Upper lobe of right lung (tissue), 1 donor: Measurements from ENCODE around the gene BCAR3. TPM values are rescaled to one million over a fixed set of nuclear protein-coding genes. Genes with fewer than 3 reads are reported as not detected.
A peak's percentile ranks its signal among the peaks of the same experiment; 100 is the strongest.

Source experiments
- ATAC-seq: fragments of 200-7000 bp; cut with Tn5 transposase; one replicate; pipeline ENCODE4 v1.9.1; 2020; ENCODE audit warnings: mild to moderate bottlenecking, moderate library complexity
- DNase-seq: peaks from one replicate; pipeline ENCODE4 v3.0.0-alpha.2; 2020
- H3K27ac ChIP-seq: fragments of 200-600 bp; one replicate; pipeline ENCODE4 v1.8.0; 2022
- H3K27me3 ChIP-seq: fragments of 200-600 bp; one replicate; pipeline ENCODE4 v1.8.0; 2022; ENCODE audit warnings: mild to moderate bottlenecking
- H3K36me3 ChIP-seq: fragments of 200-600 bp; one replicate; pipeline ENCODE4 v1.8.0; 2022
- H3K4me1 ChIP-seq: fragments of 200-600 bp; one replicate; pipeline ENCODE4 v1.8.0; 2022
- H3K4me3 ChIP-seq: fragments of 200-600 bp; one replicate; pipeline ENCODE4 v1.8.0; 2022; ENCODE audit warnings: mild to moderate bottlenecking
- H3K9me3 ChIP-seq: fragments of 200-600 bp; one replicate; pipeline ENCODE4 v1.8.0; 2022
- intact Hi-C: fragments of 100-400 bp; cut with DNase I; formaldehyde crosslinking; loops from one replicate; pipeline ENCODE4 v1.11.0; 2022
- long read RNA-seq: library from polyadenylated mRNA; unstranded; transcript quantifications from one replicate; pipeline ENCODE4 v2.0.0, GENCODE V29; 2021
- total RNA-seq: library from RNA; stranded (reverse); fragmentation: NEBNext Ultra II Directional; extraction: Animal tissue kit (Norgen Biotek cat#: 25700); gene quantifications from one replicate; pipeline ENCODE4 v1.2.1, GENCODE V29; 2021
- TF ChIP-seq, protein P1 (sequence below): fragments of 200-600 bp; IDR thresholded peaks from one replicate; pipeline ENCODE4 v1.8.0; 2022; ENCODE audit warnings: antibody characterized with exemption
- donor health status: DM: no; HTN: yes; CAD: no; lungs with severe emphysema.

Gene BCAR3
- 23.5 TPM for total RNA-seq
- long read RNA-seq, transcript BCAR3-201 (12 exons, 3,171 nt), result major isoform, 45 of 85 reads
- long read RNA-seq, partial matches to known transcripts, result 22 of 85 reads
- long read RNA-seq, other reads (novel, unspliced or antisense), result 16 of 85 reads

DNA sequence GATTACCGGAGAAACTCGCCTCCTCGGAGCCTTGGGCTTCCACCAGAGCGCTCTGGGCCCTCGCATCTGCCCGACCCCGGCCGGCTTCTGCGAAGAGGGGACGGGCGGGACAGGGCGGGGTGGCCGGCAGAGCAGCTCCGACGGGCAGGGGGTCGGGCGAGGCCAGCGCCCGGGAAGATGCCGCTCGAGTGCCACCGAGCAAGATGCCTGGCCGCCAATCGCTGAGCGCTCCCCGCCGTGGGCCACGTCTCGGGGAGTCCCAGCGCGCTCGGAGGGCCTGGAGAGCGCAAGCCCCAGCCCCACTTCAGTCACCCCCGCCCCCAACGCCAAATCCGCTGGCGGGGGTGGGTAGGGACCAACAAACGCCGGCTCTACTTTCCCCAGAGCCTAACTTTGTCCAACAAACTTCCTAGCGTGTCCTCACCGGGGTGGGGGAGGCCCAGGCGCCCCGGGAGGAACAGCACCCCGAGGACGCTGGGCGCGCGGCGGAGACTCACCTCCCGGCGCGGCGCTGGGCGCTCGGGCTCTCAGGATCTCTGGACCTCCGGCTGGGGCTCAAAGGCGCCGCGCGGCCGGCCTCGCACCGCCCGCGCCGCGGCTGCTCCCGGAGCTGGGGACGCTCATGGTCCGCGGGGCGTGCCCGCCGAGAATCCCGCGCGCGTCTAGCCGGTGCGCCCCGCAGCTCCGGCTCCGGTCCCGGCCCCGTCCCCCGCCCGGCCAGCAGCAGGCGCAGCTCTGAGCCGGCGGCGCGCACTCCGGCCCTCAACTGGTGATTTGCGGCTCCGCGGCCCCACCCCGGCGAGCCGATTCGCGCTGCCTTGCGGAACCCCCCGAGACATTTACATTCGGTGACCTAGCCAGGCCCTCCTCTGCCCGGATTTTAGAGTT is at the start of gene BCAR3:
TSS of gene BCAR3 (minus strand) at position 737 of the 888 bp plus-strand sequence. CDS start 6,907 bp downstream, outside the sequence.
- peaks cover 21% of the 10 kb centered on the region for H3K4me1 ChIP-seq
- TF ChIP-seq, protein P1, sequence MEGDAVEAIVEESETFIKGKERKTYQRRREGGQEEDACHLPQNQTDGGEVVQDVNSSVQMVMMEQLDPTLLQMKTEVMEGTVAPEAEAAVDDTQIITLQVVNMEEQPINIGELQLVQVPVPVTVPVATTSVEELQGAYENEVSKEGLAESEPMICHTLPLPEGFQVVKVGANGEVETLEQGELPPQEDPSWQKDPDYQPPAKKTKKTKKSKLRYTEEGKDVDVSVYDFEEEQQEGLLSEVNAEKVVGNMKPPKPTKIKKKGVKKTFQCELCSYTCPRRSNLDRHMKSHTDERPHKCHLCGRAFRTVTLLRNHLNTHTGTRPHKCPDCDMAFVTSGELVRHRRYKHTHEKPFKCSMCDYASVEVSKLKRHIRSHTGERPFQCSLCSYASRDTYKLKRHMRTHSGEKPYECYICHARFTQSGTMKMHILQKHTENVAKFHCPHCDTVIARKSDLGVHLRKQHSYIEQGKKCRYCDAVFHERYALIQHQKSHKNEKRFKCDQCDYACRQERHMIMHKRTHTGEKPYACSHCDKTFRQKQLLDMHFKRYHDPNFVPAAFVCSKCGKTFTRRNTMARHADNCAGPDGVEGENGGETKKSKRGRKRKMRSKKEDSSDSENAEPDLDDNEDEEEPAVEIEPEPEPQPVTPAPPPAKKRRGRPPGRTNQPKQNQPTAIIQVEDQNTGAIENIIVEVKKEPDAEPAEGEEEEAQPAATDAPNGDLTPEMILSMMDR, result peak; percentile 27
- H3K4me3 ChIP-seq, result peak within 1 kb of the TSS; percentile 84
- H3K9me3 ChIP-seq, result no peaks in the 10 kb centered on the region
- intact Hi-C loops, result loop anchor here (10.0 kb wide), 1 partner anchor 47 kb away; no protein-coding TSS in a partner anchor
- peak within 1 kb of the TSS; percentile 88 for H3K27ac ChIP-seq
- H3K36me3 ChIP-seq, result no peaks in the 10 kb centered on the region
- ATAC-seq (peak; percentile 91), DNase-seq (peak; percentile 90)
- no peaks in the 10 kb centered on the region for H3K27me3 ChIP-seq

DNA sequence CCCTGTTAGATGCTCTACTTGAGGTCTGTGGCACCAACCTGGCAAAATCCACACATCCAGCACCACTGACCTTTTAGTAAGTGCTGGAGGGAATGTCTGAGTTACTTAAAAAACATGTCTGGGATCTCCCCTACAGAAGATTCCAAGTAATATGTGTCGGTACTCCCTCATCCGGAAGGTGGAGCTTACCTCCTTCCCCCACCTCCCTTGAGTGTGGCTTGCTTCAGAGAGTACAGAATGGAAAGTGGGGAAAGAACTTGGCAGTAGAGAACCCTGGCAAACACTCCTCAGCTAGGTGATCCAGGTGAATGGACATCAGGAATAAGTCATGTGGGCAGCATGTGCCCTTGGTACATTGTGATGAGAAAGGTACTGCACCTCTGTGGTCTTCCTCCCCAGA is 49.0 kb upstream of the BCAR3 start:
- DNase-seq (no peak), ATAC-seq (peak; percentile 76)
- intact Hi-C loops, result no loop called here

GRCh38 chr1:93729906-93730305 is 48.3 kb upstream of the BCAR3 start:
- no peaks in the 10 kb centered on the region for H3K9me3 ChIP-seq
- intact Hi-C loops, result no loop called here
- TF ChIP-seq, protein P1, result no peak
- H3K27me3 ChIP-seq, result no peaks in the 10 kb centered on the region
- DNase-seq (no peak), ATAC-seq (no peak)
- no peak overlapping the region for H3K4me3 ChIP-seq
- H3K4me1 ChIP-seq, result no peaks in the 10 kb centered on the region
- no peaks in the 10 kb centered on the region for H3K36me3 ChIP-seq
- no peak overlapping the region for H3K27ac ChIP-seq

More for the DNA sequence above, 49.0 kb upstream of the BCAR3 start:
- Histone ChIP-seq H3K4me1 (no peaks in the 10 kb centered on the region), H3K27me3 (no peaks in the 10 kb centered on the region), H3K36me3 (no peaks in the 10 kb centered on the region), H3K4me3 (no peak overlapping the region), H3K27ac (no peak overlapping the region), H3K9me3 (no peaks in the 10 kb centered on the region)
- TF ChIP-seq, protein P1, result no peak

- ATAC-seq, result no peak
- DNase-seq, result no peak
- Histone ChIP-seq H3K27ac (no peak overlapping the region), H3K9me3 (no peaks in the 10 kb centered on the region), H3K4me3 (no peak overlapping the region), H3K27me3 (no peaks in the 10 kb centered on the region), H3K4me1 (no peaks in the 10 kb centered on the region), H3K36me3 (no peaks in the 10 kb centered on the region)
- intact Hi-C loops, result no loop called here
- TF ChIP-seq, protein P1, result no peak
These were observed 47.9 kb upstream of the BCAR3 start for GRCh38 chr1:93729502-93729901.

DNA sequence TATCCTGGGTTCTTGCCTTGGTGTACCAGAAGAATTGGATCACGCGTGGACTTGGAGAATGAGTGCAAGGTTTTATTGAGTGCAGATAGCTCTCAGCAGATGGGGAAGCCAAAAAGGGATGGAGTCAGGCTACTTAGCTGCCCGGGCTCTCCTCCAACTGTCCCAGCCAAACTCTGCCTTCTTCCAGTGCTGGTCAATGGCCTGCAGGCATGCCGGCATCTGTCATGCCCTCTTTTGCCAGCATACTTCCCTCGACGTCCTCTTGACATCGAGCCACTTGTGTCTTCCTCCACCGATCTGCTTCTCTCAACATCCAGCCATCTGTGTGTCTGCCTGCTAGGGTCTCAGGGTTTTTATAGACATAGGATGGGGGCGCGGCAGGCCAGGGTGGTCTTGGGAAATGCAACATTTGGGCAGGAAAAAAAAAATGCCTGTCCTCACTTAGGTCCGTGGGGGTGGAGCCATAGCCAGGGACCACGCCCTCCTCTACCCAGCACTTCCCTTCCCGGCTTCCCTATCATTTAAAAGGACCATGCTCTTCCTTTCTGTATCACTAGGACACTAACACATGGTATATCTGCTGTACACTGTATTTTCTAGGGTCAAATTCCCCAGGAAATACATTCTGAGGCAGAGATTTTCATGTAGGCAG is 47.0 kb upstream of the BCAR3 start:
- intact Hi-C loops, result no loop called here
- DNase-seq (no peak), ATAC-seq (no peak)
- Histone ChIP-seq H3K4me3 (no peak overlapping the region), H3K4me1 (no peaks in the 10 kb centered on the region), H3K9me3 (no peaks in the 10 kb centered on the region), H3K36me3 (no peaks in the 10 kb centered on the region), H3K27ac (no peak overlapping the region), H3K27me3 (no peaks in the 10 kb centered on the region)
- TF ChIP-seq, protein P1, result no peak
